AG04449 (cell line): ENCODE measurements around the gene AGBL4.
"Not testable (repeated sequence)": the region's sequence is repeated elsewhere in the genome, so short reads cannot be mapped to it uniquely, and the experiment has no call there.

Experiments
- CTCF ChIA-PET: fragments of 350-600 bp; formaldehyde crosslinking; extraction: SDS; loops from one replicate; lab custom pipeline; 2021; ENCODE audit warnings: antibody characterized with exemption; lab: Yijun Ruan, JAX
- POLR2A ChIA-PET: fragments of 400-600, 350-600 bp; formaldehyde crosslinking; extraction: SDS; loops from one replicate; lab custom pipeline; 2020; ENCODE audit warnings: antibody characterized with exemption, inconsistent platforms; lab: Yijun Ruan, JAX
- DNase-seq: peaks from one replicate; pipeline ENCODE4 v3.0.0-alpha.2; 2010; ENCODE audit warnings: low read depth, low spot score
- H3K4me3 ChIP-seq: 2 replicates; pipeline ENCODE4 v1.5.1; 2011; ENCODE audit warnings: low read depth, mild to moderate bottlenecking, control low read depth, low read length
- CTCF ChIP-seq: IDR thresholded peaks from one replicate; pipeline ENCODE4 v1.5.1; 2011; ENCODE audit warnings: mild to moderate bottlenecking, moderate library complexity, low read length, control low read depth, inconsistent platforms; ENCODE audit not compliant: insufficient read depth; ENCODE audit errors: missing control alignments

The AGBL4 gene

GRCh38 chr1:50027794-50028193 is 4.0 kb upstream of the AGBL4 start:
- H3K4me3 ChIP-seq = no peak overlapping the region
- ChIA-PET CTCF (no interaction called here), POLR2A (no interaction called here)
- TF ChIP-seq CTCF = no peak
- DNase-seq = no peak

GRCh38 chr1:49995734-49996133 is 28.0 kb downstream of the AGBL4 start:
- DNase-seq = no peak
- ChIA-PET CTCF (no interaction called here), POLR2A (no interaction called here)
- no peak for TF ChIP-seq CTCF
- H3K4me3 ChIP-seq = no peak overlapping the region

- ChIA-PET POLR2A (no interaction called here), CTCF (no interaction called here)
- H3K4me3 ChIP-seq = no peak overlapping the region
- DNase-seq = no peak
- TF ChIP-seq CTCF = no peak
Measured at GRCh38 chr1:49971088-49971487, 52.7 kb downstream of the AGBL4 start.

- POLR2A ChIA-PET = no interaction called here
- no peak for TF ChIP-seq CTCF
- CTCF ChIA-PET = no interaction called here
- no peak for DNase-seq
- no peak overlapping the region for H3K4me3 ChIP-seq
Measured at GRCh38 chr1:49951385-49951784, 72.4 kb downstream of the AGBL4 start.

- POLR2A ChIA-PET, DNase-seq, CTCF ChIA-PET, H3K4me3 ChIP-seq: not testable (repeated sequence)
Measured at GRCh38 chr1:49915301-49915700, 108.5 kb downstream of the AGBL4 start.

GRCh38 chr1:49906365-49906764 is 117.4 kb downstream of the AGBL4 start:
- no peak for DNase-seq
- POLR2A ChIA-PET = no interaction called here
- no peak for TF ChIP-seq CTCF
- CTCF ChIA-PET = no interaction called here
- no peak overlapping the region for H3K4me3 ChIP-seq

- TF ChIP-seq CTCF = no peak
- DNase-seq = no peak
- ChIA-PET POLR2A (no interaction called here), CTCF (no interaction called here)
- H3K4me3 ChIP-seq = no peak overlapping the region
Measured at GRCh38 chr1:49864581-49864980, 159.2 kb downstream of the AGBL4 start.
